Mesenchymal stem cell (in vitro differentiated cells and primary cell): Measurements from ENCODE around the gene EFNA2.

Experiments
- DNase-seq: peaks from one replicate; pipeline ENCODE4 v3.0.0-alpha.2; 2013
- H2AFZ ChIP-seq: one replicate; pipeline ENCODE4 v1.6.1; 2013; ENCODE audit warnings: low read depth, mild to moderate bottlenecking, control low read depth, inconsistent platforms, low read length, moderate library complexity
- H2AK5ac ChIP-seq: 2 replicates; pipeline ENCODE4 v1.6.1; 2013; ENCODE audit warnings: low read length, moderate library complexity, mild to moderate bottlenecking, inconsistent platforms; ENCODE audit not compliant: severe bottlenecking
- H2BK120ac ChIP-seq: one replicate; pipeline ENCODE4 v1.6.1; 2013; ENCODE audit warnings: low read depth, mild to moderate bottlenecking, inconsistent platforms, low read length, moderate library complexity
- H2BK12ac ChIP-seq, 2 experiments: one replicate each; pipeline ENCODE4 v1.6.1; 2013; ENCODE audit warnings: inconsistent platforms in 2 of 2, low read length in 2 of 2, mild to moderate bottlenecking in 2 of 2, moderate library complexity in 2 of 2, control low read depth in 1 of 2
- H2BK15ac ChIP-seq: one replicate; pipeline ENCODE4 v1.6.1; 2013; ENCODE audit warnings: mild to moderate bottlenecking, low read depth, inconsistent platforms; ENCODE audit not compliant: poor library complexity, severe bottlenecking
- H2BK5ac ChIP-seq: 2 replicates; pipeline ENCODE4 v1.6.1; 2013; ENCODE audit warnings: low read depth, mild to moderate bottlenecking, low read length, control low read depth, inconsistent platforms; ENCODE audit not compliant: poor library complexity, severe bottlenecking
- H3K14ac ChIP-seq, 2 experiments: one replicate each; pipeline ENCODE4 v1.6.1; 2013; ENCODE audit warnings: inconsistent platforms in 2 of 2, low read length in 2 of 2, control low read depth in 1 of 2, mild to moderate bottlenecking in 1 of 2, moderate library complexity in 1 of 2
- H3K18ac ChIP-seq, 2 experiments: one replicate each; pipeline ENCODE4 v1.6.1; 2013; ENCODE audit warnings: inconsistent platforms in 2 of 2, low read length in 2 of 2, control low read depth in 1 of 2, low read depth in 1 of 2, mild to moderate bottlenecking in 1 of 2
- H3K23ac ChIP-seq, 2 experiments: one replicate each; pipeline ENCODE4 v1.6.1; 2013; ENCODE audit warnings: inconsistent platforms in 2 of 2, low read length in 2 of 2, mild to moderate bottlenecking in 2 of 2, moderate library complexity in 2 of 2, control low read depth in 1 of 2
- H3K27ac ChIP-seq: 2 replicates; pipeline ENCODE4 v1.5.1; 2013; ENCODE audit warnings: mild to moderate bottlenecking, moderate library complexity, low read length, control low read depth, inconsistent platforms; ENCODE audit not compliant: poor library complexity, severe bottlenecking
- H3K27me3 ChIP-seq, 2 experiments: 2 replicates each; pipeline versions ENCODE4 v1.6.1 to v1.7.0; 2013; ENCODE audit warnings: low read length in 2 of 2, mild to moderate bottlenecking in 2 of 2, moderate library complexity in 2 of 2, control low read depth in 1 of 2, inconsistent platforms in 1 of 2; ENCODE audit not compliant: control insufficient read depth in 1 of 2, insufficient read depth in 1 of 2
- H3K36me3 ChIP-seq, 2 experiments: 2 replicates each; pipeline versions ENCODE4 v1.6.1 to v1.7.0; 2013; ENCODE audit warnings: low read length in 2 of 2, control low read depth in 1 of 2, inconsistent platforms in 1 of 2, low read depth in 1 of 2, mild to moderate bottlenecking in 1 of 2; ENCODE audit not compliant: insufficient read depth in 2 of 2, control insufficient read depth in 1 of 2
- H3K4ac ChIP-seq, 2 experiments: one replicate each; pipeline ENCODE4 v1.6.1; 2013; ENCODE audit warnings: inconsistent platforms in 2 of 2, low read length in 2 of 2, mild to moderate bottlenecking in 2 of 2, moderate library complexity in 2 of 2, control low read depth in 1 of 2, low read depth in 1 of 2
- H3K4me1 ChIP-seq: 2 replicates; pipeline ENCODE4 v1.6.1; 2013; ENCODE audit warnings: low read depth, low read length, control low read depth; ENCODE audit not compliant: control insufficient read depth, insufficient read depth
- H3K4me2 ChIP-seq: 2 replicates; pipeline ENCODE4 v1.6.1; 2013; ENCODE audit warnings: low read length, mild to moderate bottlenecking, inconsistent platforms; ENCODE audit not compliant: poor library complexity, severe bottlenecking
- H3K4me3 ChIP-seq, 2 experiments: 2 replicates each; pipeline versions ENCODE4 v1.5.1 to v1.7.0; 2013; ENCODE audit warnings: low read length in 2 of 2, mild to moderate bottlenecking in 2 of 2, control low read depth in 1 of 2, low read depth in 1 of 2; ENCODE audit not compliant: insufficient read depth in 1 of 2
- H3K79me1 ChIP-seq: replicated peaks from 2 replicates; pipeline ENCODE4 v1.6.1; 2013; ENCODE audit warnings: mild to moderate bottlenecking, control low read depth, low read length, inconsistent platforms; ENCODE audit not compliant: poor library complexity, severe bottlenecking
- H3K9ac ChIP-seq: 2 replicates; pipeline ENCODE4 v1.7.0; 2013; ENCODE audit warnings: mild to moderate bottlenecking, low read length, moderate library complexity
- H3K9me3 ChIP-seq: 2 replicates; pipeline ENCODE4 v1.7.0; 2013; ENCODE audit warnings: mild to moderate bottlenecking, low read length; ENCODE audit not compliant: control insufficient read depth
- H4K8ac ChIP-seq: one replicate; pipeline ENCODE4 v1.6.1; 2013; ENCODE audit warnings: inconsistent platforms, mild to moderate bottlenecking, low read length, moderate library complexity
- H4K91ac ChIP-seq: one replicate; pipeline ENCODE4 v1.6.1; 2013; ENCODE audit warnings: mild to moderate bottlenecking, low read length, inconsistent platforms
- WGBS: methylation state at CpG from one replicate; pipeline ENCODE4 v1.1.7; 2013; ENCODE audit warnings: mixed read lengths; 5-methylcytosine and 5-hydroxymethylcytosine counted together

EFNA2 gene

GRCh38 chr19:1299801-1300200 is 14.1 kb downstream of the EFNA2 start:
- Histone ChIP-seq H3K4me2 (no peak overlapping the region), H2AK5ac (no peak overlapping the region), H3K4me1 (peaks cover 6% of the 10 kb centered on the region), H3K79me1 (no peaks in the 10 kb centered on the region), H2BK12ac (no peak overlapping the region), H3K36me3 (no peaks in the 10 kb centered on the region), H4K8ac (no peak overlapping the region), H3K27ac (no peak overlapping the region), H3K23ac (no peak overlapping the region), H3K4ac (no peak overlapping the region), H4K91ac (no peak overlapping the region), H2BK120ac (no peak overlapping the region), H2BK5ac (no peak overlapping the region), H3K18ac (no peak overlapping the region), H3K9ac (no peak overlapping the region), H3K27me3 (peaks cover 2 to 53% of the 10 kb centered on the region in 2 experiments), H3K4me3 (no peak overlapping the region), H2BK15ac (no peak overlapping the region), H3K9me3 (no peaks in the 10 kb centered on the region), H3K14ac (no peak overlapping the region), H2AFZ (no peak overlapping the region)
- no peak for DNase-seq
- WGBS = 90% methylated on average over 31 of the region's 34 CpGs

- no peak overlapping the region for H4K91ac ChIP-seq
- no peak overlapping the region for H3K23ac ChIP-seq
- no peak overlapping the region for H2BK15ac ChIP-seq
- no peak overlapping the region for H2BK5ac ChIP-seq
- no peak overlapping the region for H2AK5ac ChIP-seq
- H4K8ac ChIP-seq = no peak overlapping the region
- no peak overlapping the region for H2BK120ac ChIP-seq
- no peak overlapping the region for H3K27ac ChIP-seq
- no peak overlapping the region for H3K9ac ChIP-seq
- H3K9me3 ChIP-seq = no peaks in the 10 kb centered on the region
- no peak overlapping the region for H2AFZ ChIP-seq
- H3K4ac ChIP-seq = no peak overlapping the region
- no peak for DNase-seq
- WGBS = 93% methylated on average over 25 of the region's 35 CpGs
- no peak overlapping the region for H3K4me2 ChIP-seq
- H3K27me3 ChIP-seq = peaks cover 0 to 45% of the 10 kb centered on the region in 2 experiments
- no peak overlapping the region for H3K4me3 ChIP-seq
- no peak overlapping the region for H3K18ac ChIP-seq
- no peaks in the 10 kb centered on the region for H3K79me1 ChIP-seq
- no peak overlapping the region for H2BK12ac ChIP-seq
- H3K14ac ChIP-seq = no peak overlapping the region
- H3K4me1 ChIP-seq = no peaks in the 10 kb centered on the region
- no peaks in the 10 kb centered on the region for H3K36me3 ChIP-seq
Observed at GRCh38 chr19:1300744-1301490, 15.2 kb downstream of the EFNA2 start.

- Histone ChIP-seq H2BK12ac (no peak overlapping the region), H2AFZ (no peak overlapping the region), H3K9ac (no peak overlapping the region), H4K8ac (no peak overlapping the region), H3K27ac (no peak overlapping the region), H3K79me1 (no peaks in the 10 kb centered on the region), H3K4me3 (no peak overlapping the region), H3K27me3 (peaks cover 0 to 39% of the 10 kb centered on the region in 2 experiments), H3K4me1 (no peaks in the 10 kb centered on the region), H2BK120ac (no peak overlapping the region), H2AK5ac (no peak overlapping the region), H3K36me3 (no peaks in the 10 kb centered on the region), H3K4ac (no peak overlapping the region), H2BK5ac (no peak overlapping the region), H3K14ac (no peak overlapping the region), H4K91ac (no peak overlapping the region), H3K23ac (no peak overlapping the region), H3K9me3 (no peaks in the 10 kb centered on the region), H3K18ac (no peak overlapping the region), H3K4me2 (no peak overlapping the region), H2BK15ac (no peak overlapping the region)
- DNase-seq = no peak
- 85% methylated on average over 36 of the region's 36 CpGs for WGBS
Observed at GRCh38 chr19:1302533-1303239, 17.0 kb downstream of the EFNA2 start.

GRCh38 chr19:1304197-1304924 is 18.7 kb downstream of the EFNA2 start:
- no peak overlapping the region for H4K91ac ChIP-seq
- H3K27me3 ChIP-seq = peaks cover 0 to 42% of the 10 kb centered on the region in 2 experiments
- no peak overlapping the region for H3K4ac ChIP-seq
- no peak for DNase-seq
- no peaks in the 10 kb centered on the region for H3K9me3 ChIP-seq
- H3K27ac ChIP-seq = no peak overlapping the region
- H3K14ac ChIP-seq = no peak overlapping the region
- H3K4me3 ChIP-seq = no peak overlapping the region
- H2AK5ac ChIP-seq = no peak overlapping the region
- H3K4me1 ChIP-seq = no peaks in the 10 kb centered on the region
- no peaks in the 10 kb centered on the region for H3K36me3 ChIP-seq
- no peak overlapping the region for H3K23ac ChIP-seq
- no peak overlapping the region for H2BK5ac ChIP-seq
- no peak overlapping the region for H2BK15ac ChIP-seq
- WGBS = 91% methylated on average over 28 of the region's 28 CpGs
- no peak overlapping the region for H4K8ac ChIP-seq
- no peak overlapping the region for H3K4me2 ChIP-seq
- no peak overlapping the region for H2BK12ac ChIP-seq
- no peak overlapping the region for H3K9ac ChIP-seq
- no peak overlapping the region for H2BK120ac ChIP-seq
- H3K18ac ChIP-seq = no peak overlapping the region
- no peaks in the 10 kb centered on the region for H3K79me1 ChIP-seq
- H2AFZ ChIP-seq = no peak overlapping the region
